ENCODE data around the gene TRIM71. TPM values are rescaled to one million over a fixed set of nuclear protein-coding genes. Genes with fewer than 3 reads are reported as not detected.

The TRIM71 gene
- total and polyA plus RNA-seq, 9 donors, result 0.05 to 0.43 (median 0.07) TPM; not detected in 4

GRCh38 chr3:32815841-32816438 is 1.9 kb upstream of the TRIM71 start:
- Histone ChIP-seq H3K4me3 (no peak overlapping the region), H3K27me3 (no peaks in the 10 kb centered on the region), H3K27ac (no peak overlapping the region), H3K9me3 (no peaks in the 10 kb centered on the region), H3K4me1 (ENCODE audit: insufficient read depth) (no peaks in the 10 kb centered on the region), H3K36me3 (no peaks in the 10 kb centered on the region)
- TF ChIP-seq EP300 (IDR thresholded peaks at IDR 0.05) (no peak), POLR2A (IDR thresholded peaks at IDR 0.05) (no peak)
- TF ChIP-seq, protein P1, sequence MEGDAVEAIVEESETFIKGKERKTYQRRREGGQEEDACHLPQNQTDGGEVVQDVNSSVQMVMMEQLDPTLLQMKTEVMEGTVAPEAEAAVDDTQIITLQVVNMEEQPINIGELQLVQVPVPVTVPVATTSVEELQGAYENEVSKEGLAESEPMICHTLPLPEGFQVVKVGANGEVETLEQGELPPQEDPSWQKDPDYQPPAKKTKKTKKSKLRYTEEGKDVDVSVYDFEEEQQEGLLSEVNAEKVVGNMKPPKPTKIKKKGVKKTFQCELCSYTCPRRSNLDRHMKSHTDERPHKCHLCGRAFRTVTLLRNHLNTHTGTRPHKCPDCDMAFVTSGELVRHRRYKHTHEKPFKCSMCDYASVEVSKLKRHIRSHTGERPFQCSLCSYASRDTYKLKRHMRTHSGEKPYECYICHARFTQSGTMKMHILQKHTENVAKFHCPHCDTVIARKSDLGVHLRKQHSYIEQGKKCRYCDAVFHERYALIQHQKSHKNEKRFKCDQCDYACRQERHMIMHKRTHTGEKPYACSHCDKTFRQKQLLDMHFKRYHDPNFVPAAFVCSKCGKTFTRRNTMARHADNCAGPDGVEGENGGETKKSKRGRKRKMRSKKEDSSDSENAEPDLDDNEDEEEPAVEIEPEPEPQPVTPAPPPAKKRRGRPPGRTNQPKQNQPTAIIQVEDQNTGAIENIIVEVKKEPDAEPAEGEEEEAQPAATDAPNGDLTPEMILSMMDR (IDR thresholded peaks at IDR 0.05), result no peak
- no peak for DNase-seq
- intact Hi-C loops (cut with DNase I), result no loop called here
- 26 to 28% (median 27%) methylated on average over 21 of the region's 21 CpGs for WGBS, 3 donors

GRCh38 chr3:32816439-32817256 is 1.1 kb upstream of the TRIM71 start:
- Histone ChIP-seq H3K4me3 (no peak overlapping the region), H3K4me1 (ENCODE audit: insufficient read depth) (no peaks in the 10 kb centered on the region), H3K36me3 (no peaks in the 10 kb centered on the region), H3K9me3 (no peaks in the 10 kb centered on the region), H3K27me3 (no peaks in the 10 kb centered on the region), H3K27ac (no peak overlapping the region)
- intact Hi-C loops (cut with DNase I), result no loop called here
- no peak for TF ChIP-seq POLR2A (IDR thresholded peaks at IDR 0.05)
- TF ChIP-seq, protein P1 (IDR thresholded peaks at IDR 0.05), result no peak
- TF ChIP-seq EP300 (IDR thresholded peaks at IDR 0.05), result no peak
- WGBS, 3 donors, result 0 to 1% (median 1%) methylated on average over 63 to 85 of the region's 85 CpGs
- DNase-seq, result no peak

DNA sequence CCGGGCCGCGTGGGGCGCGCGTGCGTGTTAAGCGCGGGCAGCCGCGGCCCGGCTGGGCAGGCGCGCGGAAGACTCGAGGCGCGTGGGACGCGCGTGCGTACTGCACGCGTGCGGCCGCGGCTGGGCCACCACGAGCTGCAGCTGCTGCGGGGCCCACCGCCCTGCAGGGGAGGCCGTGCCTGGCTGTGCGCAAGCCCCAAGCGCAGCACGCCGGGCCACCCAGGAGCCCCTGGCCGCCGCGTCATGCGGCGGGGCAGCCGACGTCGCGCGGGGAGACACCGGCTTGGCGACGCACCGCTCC is 590 bp upstream of the TRIM71 start:
- no peaks in the 10 kb centered on the region for H3K27me3 ChIP-seq
- 1 to 5% (median 3%) methylated on average over 17 to 49 of the region's 49 CpGs for WGBS, 3 donors

DNA sequence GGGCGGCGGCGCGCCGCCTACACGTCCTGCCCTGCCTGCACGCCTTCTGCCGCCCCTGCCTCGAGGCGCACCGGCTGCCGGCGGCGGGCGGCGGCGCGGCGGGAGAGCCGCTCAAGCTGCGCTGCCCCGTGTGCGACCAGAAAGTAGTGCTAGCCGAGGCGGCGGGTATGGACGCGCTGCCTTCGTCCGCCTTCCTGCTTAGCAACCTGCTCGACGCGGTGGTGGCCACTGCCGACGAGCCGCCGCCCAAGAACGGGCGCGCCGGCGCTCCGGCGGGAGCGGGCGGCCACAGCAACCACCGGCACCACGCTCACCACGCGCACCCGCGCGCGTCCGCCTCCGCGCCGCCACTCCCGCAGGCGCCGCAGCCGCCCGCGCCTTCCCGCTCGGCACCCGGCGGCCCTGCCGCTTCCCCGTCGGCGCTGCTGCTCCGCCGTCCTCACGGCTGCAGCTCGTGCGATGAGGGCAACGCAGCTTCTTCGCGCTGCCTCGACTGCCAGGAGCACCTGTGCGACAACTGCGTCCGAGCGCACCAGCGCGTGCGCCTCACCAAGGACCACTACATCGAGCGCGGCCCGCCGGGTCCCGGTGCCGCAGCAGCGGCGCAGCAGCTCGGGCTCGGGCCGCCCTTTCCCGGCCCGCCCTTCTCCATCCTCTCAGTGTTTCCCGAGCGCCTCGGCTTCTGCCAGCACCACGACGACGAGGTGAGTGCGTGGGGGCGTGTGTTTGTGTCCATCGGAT is 602 bp downstream of the TRIM71 start:
- TF ChIP-seq EP300 (IDR thresholded peaks at IDR 0.05) (no peak), POLR2A (IDR thresholded peaks at IDR 0.05) (no peak)
- TF ChIP-seq, protein P1 (IDR thresholded peaks at IDR 0.05), result no peak
- no peaks in the 10 kb centered on the region for H3K4me1 ChIP-seq (ENCODE audit: insufficient read depth)
- no peak overlapping the region for H3K4me3 ChIP-seq
- H3K27me3 ChIP-seq, result no peaks in the 10 kb centered on the region
- WGBS, 3 donors, result 1% methylated on average over 63 to 111 of the region's 111 CpGs
- no peak for DNase-seq
- H3K27ac ChIP-seq, result no peak overlapping the region
- intact Hi-C loops (cut with DNase I), result no loop called here
- H3K9me3 ChIP-seq, result no peaks in the 10 kb centered on the region
- H3K36me3 ChIP-seq, result no peaks in the 10 kb centered on the region

More for the DNA sequence above, 590 bp upstream of the TRIM71 start:
- intact Hi-C loops (cut with DNase I), result no loop called here
- Histone ChIP-seq H3K36me3 (no peaks in the 10 kb centered on the region), H3K27ac (no peak overlapping the region), H3K4me1 (ENCODE audit: insufficient read depth) (no peaks in the 10 kb centered on the region), H3K9me3 (no peaks in the 10 kb centered on the region), H3K4me3 (no peak overlapping the region)
- TF ChIP-seq, protein P1 (IDR thresholded peaks at IDR 0.05), result no peak
- TF ChIP-seq POLR2A (IDR thresholded peaks at IDR 0.05), result no peak
- TF ChIP-seq EP300 (IDR thresholded peaks at IDR 0.05), result no peak
- DNase-seq, result no peak
